K562 (cell line): ENCODE measurements around the gene CFAP251. TPM values are rescaled to one million over a fixed set of nuclear protein-coding genes. Genes with fewer than 3 reads are reported as not detected.

Experiments used
- ATAC-seq: fragments of 200-7000 bp; cut with Tn5 transposase; 3 replicates; pipeline ENCODE4 v1.9.1; 2020; ENCODE audit warnings: moderate library complexity
- BruUV-seq: library from RNA; stranded (reverse); fragments of 400-500 nt; replicated peaks from 2 replicates; lab custom pipeline; 2021; lab: Mats Ljungman, UMichigan
- CTCF ChIA-PET: fragments of 300-600 bp; formaldehyde crosslinking; extraction: SDS; loops from one replicate; lab custom pipeline; 2021; ENCODE audit warnings: low intra/inter-chr PET ratio; lab: Yijun Ruan, JAX
- POLR2A ChIA-PET: fragments of 300-600, 350-650 bp; sonication (Branson Sonifier 250); formaldehyde crosslinking; extraction: SDS; loops from one replicate; lab custom pipeline; 2021; ENCODE audit warnings: antibody characterized with exemption, inconsistent platforms; lab: Yijun Ruan, JAX
- DNase-seq, 4 experiments: peaks; one replicate each; pipeline versions ENCODE4 v3.0.0 to v3.0.0-alpha.2; 2011 to 2018; ENCODE audit warnings: low spot score in 3 of 4, mixed read lengths in 3 of 4; ENCODE audit errors: extremely low read depth in 1 of 4
- FAIRE-seq: peaks from 2 replicates; lab custom pipeline; 2011; peaks lifted over from hg19 to GRCh38; lab: Jason Lieb, UNC
- H2AFZ ChIP-seq: 2 replicates; pipeline ENCODE4 v1.6.0; 2011; ENCODE audit warnings: low read depth, low read length, control low read depth, inconsistent platforms
- H3K27ac ChIP-seq: fragments of 200-600 bp; 3 replicates; pipeline ENCODE4 v1.8.0; 2011; ENCODE audit warnings: low read depth, mild to moderate bottlenecking, control low read depth, inconsistent platforms, low read length, moderate library complexity, mixed read lengths; ENCODE audit errors: extremely low read depth
- H3K27me3 ChIP-seq, 2 experiments: fragments of 300-600 bp in 1 of 2; 2 replicates in 1 of 2; 3 replicates in 1 of 2; pipeline versions ENCODE4 v1.6.0 to v1.8.0; 2011; ENCODE audit warnings: inconsistent platforms in 2 of 2, low read length in 2 of 2, mild to moderate bottlenecking in 1 of 2, mixed read lengths in 1 of 2, moderate library complexity in 1 of 2; ENCODE audit not compliant: control insufficient read depth in 2 of 2, insufficient read depth in 2 of 2
- H3K36me3 ChIP-seq: fragments of 300-600 bp; 3 replicates; pipeline ENCODE4 v1.8.0; 2011; ENCODE audit warnings: mild to moderate bottlenecking, low read length, inconsistent platforms; ENCODE audit not compliant: control insufficient read depth, insufficient read depth
- H3K4me1 ChIP-seq, 2 experiments: fragments of 200-600 bp in 1 of 2; replicated peaks in 1 of 2; 2 replicates in 1 of 2; 3 replicates in 1 of 2; pipeline versions ENCODE4 v1.5.1 to v1.8.0; 2011; ENCODE audit warnings: inconsistent platforms in 2 of 2, low read length in 2 of 2, mild to moderate bottlenecking in 1 of 2, mixed read lengths in 1 of 2, moderate library complexity in 1 of 2; ENCODE audit not compliant: control insufficient read depth in 2 of 2, insufficient read depth in 2 of 2
- H3K4me2 ChIP-seq: 2 replicates; pipeline ENCODE4 v1.6.1; 2011; ENCODE audit warnings: low read length, control low read depth, inconsistent platforms, mixed read lengths; ENCODE audit not compliant: insufficient read depth
- H3K4me3 ChIP-seq: fragments of 200-600 bp; sonication (generic), shearing (Covaris generic); 2 replicates; pipeline ENCODE4 v1.5.1; 2016; ENCODE audit warnings: control low read depth, inconsistent platforms
- H3K79me2 ChIP-seq: fragments of 200-600 bp; 3 replicates; pipeline ENCODE4 v1.8.0; 2011; ENCODE audit warnings: low read length, inconsistent platforms; ENCODE audit not compliant: control insufficient read depth, insufficient read depth
- H3K9ac ChIP-seq, 2 experiments: 2 replicates each; pipeline versions ENCODE4 v1.6.0 to v1.6.1; 2011; ENCODE audit warnings: low read depth in 2 of 2, low read length in 2 of 2, control low read depth in 1 of 2, inconsistent platforms in 1 of 2, mild to moderate bottlenecking in 1 of 2, mixed read lengths in 1 of 2; ENCODE audit not compliant: insufficient read depth in 1 of 2
- H3K9me1 ChIP-seq: one replicate; pipeline ENCODE4 v1.6.0; 2011; ENCODE audit warnings: inconsistent platforms, mild to moderate bottlenecking, low read length, moderate library complexity; ENCODE audit not compliant: control insufficient read depth, insufficient read depth
- H3K9me3 ChIP-seq: replicated peaks from 2 replicates; pipeline ENCODE4 v1.5.1; 2011; ENCODE audit warnings: low read depth, low read length, inconsistent platforms; ENCODE audit not compliant: control insufficient read depth, insufficient read depth
- H4K20me1 ChIP-seq: replicated peaks from 2 replicates; pipeline ENCODE4 v1.6.1; 2011; ENCODE audit warnings: low read length, inconsistent platforms, mixed read lengths; ENCODE audit not compliant: control insufficient read depth, insufficient read depth
- ATF7 ChIP-seq: fragments of 450-650 bp; IDR thresholded peaks from 2 replicates; pipeline ENCODE4 v1.7.1; 2014; ENCODE audit warnings: mild to moderate bottlenecking, moderate library complexity
- CBX2 ChIP-seq: fragments of 200-600 bp; sonication (generic); IDR thresholded peaks from one replicate; pipeline ENCODE4 v1.6.1; 2012; ENCODE audit warnings: mild to moderate bottlenecking, low read length, inconsistent platforms; ENCODE audit not compliant: insufficient read depth, poor library complexity, severe bottlenecking
- DACH1 ChIP-seq: fragments of 450-650 bp; IDR thresholded peaks from 2 replicates; pipeline ENCODE4 v1.6.1; 2018; ENCODE audit not compliant: partially characterized antibody
- IRF2 ChIP-seq: sonication (generic); formaldehyde crosslinking; IDR thresholded peaks from 2 replicates; pipeline ENCODE4 v1.8.1; 2022; ENCODE audit warnings: mild to moderate bottlenecking, missing genetic modification reagents
- JUN ChIP-seq, 2 experiments: sonication (generic) in 1 of 2; formaldehyde crosslinking in 1 of 2; IDR thresholded peaks; 2 replicates each; pipeline versions ENCODE4 v1.6.1 to v1.8.0; 2012 to 2022; ENCODE audit warnings: borderline replicate concordance in 2 of 2, mild to moderate bottlenecking in 2 of 2, improper control_type of control experiment in 1 of 2, low read depth in 1 of 2, low read length in 1 of 2, missing genetic modification reagents in 1 of 2
- MYC ChIP-seq, 2 experiments: fragments of 250-450 bp in 1 of 2; sonication (Bioruptor Pico) in 1 of 2; IDR thresholded peaks; 2 replicates each; pipeline versions ENCODE4 v1.5.1 to v1.6.1; 2012 to 2021; ENCODE audit warnings: low read depth in 2 of 2, borderline replicate concordance in 1 of 2, improper control_type of control experiment in 1 of 2, low read length in 1 of 2, mild to moderate bottlenecking in 1 of 2, moderate library complexity in 1 of 2
- NELFE ChIP-seq: IDR thresholded peaks from 2 replicates; pipeline ENCODE4 v1.6.1; 2011; ENCODE audit warnings: mild to moderate bottlenecking; ENCODE audit not compliant: insufficient read depth, insufficient read length
- PHF21A ChIP-seq: fragments of 450-650 bp; IDR thresholded peaks from 2 replicates; pipeline ENCODE4 v1.6.1; 2017; ENCODE audit warnings: low read depth, borderline replicate concordance
- POLR2A ChIP-seq: fragments of 450-650 bp; conservative IDR thresholded peaks from 2 replicates; pipeline ENCODE4 v1.6.1; 2016
- SAFB ChIP-seq: fragments of 200-400 bp; formaldehyde crosslinking; IDR thresholded peaks from 2 replicates; pipeline ENCODE4 v1.6.1; 2017; ENCODE audit warnings: low read depth, low read length, borderline replicate concordance
- TSC22D4 ChIP-seq: fragments of 450-650 bp; IDR thresholded peaks from 2 replicates; pipeline ENCODE4 v1.6.1; 2016; ENCODE audit warnings: missing genetic modification characterization, missing biosample characterization, control low read depth
- XRCC4 ChIP-seq: IDR thresholded peaks from one replicate; pipeline ENCODE4 v1.6.1; 2011; ENCODE audit not compliant: insufficient read depth, insufficient read length; ENCODE audit errors: extremely low read depth
- ZNF24 ChIP-seq: fragments of 450-650 bp; IDR thresholded peaks from 2 replicates; pipeline ENCODE4 v1.6.1; 2016
- ZNF3 ChIP-seq: fragments of 250-450 bp; sonication (Bioruptor Pico); IDR thresholded peaks from 2 replicates; pipeline ENCODE4 v1.5.0; 2021; ENCODE audit warnings: mild to moderate bottlenecking, moderate library complexity
- WGBS: fragments of 100-300 bp; shearing (Covaris generic); methylation state at CpG from one replicate; pipeline ENCODE4 v1.1.6; 2016; ENCODE audit warnings: low coverage, mixed read lengths; ENCODE audit not compliant: insufficient coverage; ENCODE audit errors: missing lambda C conversion rate; 5-methylcytosine and 5-hydroxymethylcytosine counted together
- in situ Hi-C: fragments of 300-500 bp; cut with MboI; formaldehyde crosslinking; loops from 4 replicates; pipeline ENCODE4 v1.15.0; 2018; ENCODE audit warnings: inconsistent platforms, mixed read lengths
- intact Hi-C: fragments of 100-400 bp; cut with micrococcal nuclease; formaldehyde crosslinking; loops from 2 replicates; pipeline ENCODE4 v1.14.2; 2022
- polyA plus RNA-seq, 8 experiments: library from polyadenylated mRNA; depleted of rRNA in 4 of 8; stranded (reverse) in 5 of 8; unstranded in 3 of 8; fragments of >200 nt; fragmentation: Nextera tagmentation in 2 of 8; fragmentation: Illumina TruSeq in 1 of 8; extraction: Ambion mirVana in 2 of 8; extraction: Trizol in 1 of 8; gene quantifications; 2 replicates each; pipeline versions ENCODE4 v1.2.1 to v1.2.3, GENCODE V29; 2011 to 2014; ENCODE audit warnings: inconsistent platforms in 1 of 8, missing spikeins in 1 of 8
- total RNA-seq, 7 experiments: library from RNA; depleted of rRNA in 6 of 7; stranded (reverse); fragments of >200 nt in 6 of 7; fragmentation: Illumina TruSeq in 2 of 7; extraction: Trizol in 2 of 7; gene quantifications; 2 replicates each; pipeline versions ENCODE4 v1.2.1 to v1.2.3, GENCODE V29; 2011 to 2021; ENCODE audit warnings: low replicate concordance in 1 of 7
- TF ChIP-seq, protein P1 (sequence below): sonication (generic); formaldehyde crosslinking; IDR thresholded peaks from 2 replicates; pipeline ENCODE4 v1.9.0; 2022; ENCODE audit warnings: mild to moderate bottlenecking, missing genetic modification reagents
- TF ChIP-seq, protein P2 (sequence below): sonication (generic); formaldehyde crosslinking; IDR thresholded peaks from 2 replicates; pipeline ENCODE4 v1.8.0; 2022; ENCODE audit warnings: mild to moderate bottlenecking, missing genetic modification reagents
- TF ChIP-seq, protein P3 (sequence below), 2 experiments: fragments of 200-800 bp in 1 of 2; sonication (Bioruptor generic) in 1 of 2; sonication (generic) in 1 of 2; formaldehyde crosslinking in 1 of 2; IDR thresholded peaks in 1 of 2; conservative IDR thresholded peaks in 1 of 2; 2 replicates each; pipeline versions ENCODE4 v1.5.0 to v1.6.1; 2016 to 2020; ENCODE audit warnings: missing compliant biosample characterization in 1 of 2, missing genetic modification characterization in 1 of 2, missing genetic modification reagents in 1 of 2

The CFAP251 gene
- total and polyA plus RNA-seq, 9 of the 15 experiments (the other 6 are each of a cell fraction or from before 2014, with no cell fraction given): 16.6 to 31.0 (median 19.1) TPM

- TF ChIP-seq, protein P1, sequence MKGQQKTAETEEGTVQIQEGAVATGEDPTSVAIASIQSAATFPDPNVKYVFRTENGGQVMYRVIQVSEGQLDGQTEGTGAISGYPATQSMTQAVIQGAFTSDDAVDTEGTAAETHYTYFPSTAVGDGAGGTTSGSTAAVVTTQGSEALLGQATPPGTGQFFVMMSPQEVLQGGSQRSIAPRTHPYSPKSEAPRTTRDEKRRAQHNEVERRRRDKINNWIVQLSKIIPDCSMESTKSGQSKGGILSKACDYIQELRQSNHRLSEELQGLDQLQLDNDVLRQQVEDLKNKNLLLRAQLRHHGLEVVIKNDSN (CRISPR knock-in tag): no peak
- TF ChIP-seq TSC22D4 (tag) (no peak), MYC (IDR thresholded peaks at IDR 0.05; ENCODE audit: low read depth, low read length) (no peak), MYC (CRISPR knock-in tag; IDR thresholded peaks at IDR 0.05; ENCODE audit: borderline replicate concordance, low read depth) (no peak), SAFB (no peak), POLR2A (no peak), ZNF3 (CRISPR knock-in tag) (no peak), DACH1 (no peak), JUN (IDR thresholded peaks at IDR 0.05; ENCODE audit: borderline replicate concordance, low read depth, low read length) (no peak), JUN (CRISPR knock-in tag; IDR thresholded peaks at IDR 0.05; ENCODE audit: borderline replicate concordance) (no peak)
Measured at GRCh38 chr12:121976950-121977349, 58.6 kb downstream of the CFAP251 start (continued).

DNA sequence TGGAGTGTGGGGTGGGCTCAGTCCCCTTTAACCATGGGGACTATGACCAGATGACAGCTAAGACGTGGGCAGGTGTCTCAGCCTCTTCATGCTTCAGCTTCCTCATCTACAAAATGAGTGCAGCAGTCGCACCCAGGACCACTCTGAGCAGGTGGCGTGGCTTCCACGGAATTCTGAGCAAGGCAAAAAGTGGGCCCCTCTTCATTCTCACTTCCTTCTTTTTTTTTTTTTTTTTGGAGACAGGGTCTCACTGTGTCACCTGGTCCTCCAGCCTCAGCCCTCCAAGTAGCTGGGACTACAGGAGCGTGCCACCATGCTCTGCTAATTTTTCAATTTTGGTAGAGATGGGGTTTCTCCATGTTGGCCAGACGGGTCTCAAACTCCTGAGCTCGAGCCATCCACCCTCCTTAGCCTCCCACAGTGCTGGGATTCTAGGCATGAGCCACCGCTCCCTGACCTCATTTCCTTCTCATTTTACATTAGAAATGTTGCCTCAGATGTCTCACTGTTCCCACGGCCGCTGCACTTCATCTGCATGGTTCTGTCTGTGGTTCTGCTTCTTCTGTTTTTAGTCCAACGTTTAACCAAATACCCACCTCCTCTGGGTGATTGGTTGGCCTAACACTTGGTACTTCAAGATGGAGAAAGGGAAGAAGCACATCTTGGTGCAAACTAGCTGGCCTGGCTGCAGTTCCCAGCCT is 61.9 kb downstream of the CFAP251 start:
- Histone ChIP-seq H3K36me3 (no peaks in the 10 kb centered on the region), H3K9me1 (no peaks in the 10 kb centered on the region), H3K4me1 (peaks cover 4 to 5% of the 10 kb centered on the region in 2 experiments; a peak in 3 of 5 replicates), H3K9ac (peak overlapping the region in 1 of 2 experiments; percentile 62; a peak in 2 of 4 replicates), H3K27me3 (no peaks in the 10 kb centered on the region), H2AFZ (no peak overlapping the region), H3K4me3 (no peak overlapping the region), H4K20me1 (no peaks in the 10 kb centered on the region), H3K79me2 (no peaks in the 10 kb centered on the region), H3K27ac (no peak overlapping the region), H3K9me3 (no peaks in the 10 kb centered on the region), H3K4me2 (no peak overlapping the region)
- CTCF ChIA-PET: no interaction called here
- 40% methylated on average over 11 of the region's 11 CpGs for WGBS
- in situ Hi-C loops: no loop called here
- FAIRE-seq (no peak), DNase-seq (no peak), ATAC-seq (0 out of 3 replicates have a peak, but pooled peaks have one; percentile 18)
- no TSS peak for BruUV-seq
- POLR2A ChIA-PET: interaction anchor here (0.6 to 1.0 kb wide), 2 partner anchors 22 to 74 kb away, joined by 3 to 7 read pairs; no protein-coding TSS in a partner anchor
- no peak for TF ChIP-seq CBX2
- TF ChIP-seq TSC22D4 (tag): no peak
- no peak for TF ChIP-seq NELFE
- TF ChIP-seq IRF2 (CRISPR knock-in tag): no peak
- TF ChIP-seq ZNF24: no peak
- TF ChIP-seq, protein P2, sequence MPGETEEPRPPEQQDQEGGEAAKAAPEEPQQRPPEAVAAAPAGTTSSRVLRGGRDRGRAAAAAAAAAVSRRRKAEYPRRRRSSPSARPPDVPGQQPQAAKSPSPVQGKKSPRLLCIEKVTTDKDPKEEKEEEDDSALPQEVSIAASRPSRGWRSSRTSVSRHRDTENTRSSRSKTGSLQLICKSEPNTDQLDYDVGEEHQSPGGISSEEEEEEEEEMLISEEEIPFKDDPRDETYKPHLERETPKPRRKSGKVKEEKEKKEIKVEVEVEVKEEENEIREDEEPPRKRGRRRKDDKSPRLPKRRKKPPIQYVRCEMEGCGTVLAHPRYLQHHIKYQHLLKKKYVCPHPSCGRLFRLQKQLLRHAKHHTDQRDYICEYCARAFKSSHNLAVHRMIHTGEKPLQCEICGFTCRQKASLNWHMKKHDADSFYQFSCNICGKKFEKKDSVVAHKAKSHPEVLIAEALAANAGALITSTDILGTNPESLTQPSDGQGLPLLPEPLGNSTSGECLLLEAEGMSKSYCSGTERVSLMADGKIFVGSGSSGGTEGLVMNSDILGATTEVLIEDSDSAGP (CRISPR knock-in tag): no peak
- no peak for TF ChIP-seq PHF21A
- no peak for TF ChIP-seq ATF7
- TF ChIP-seq, protein P3, sequence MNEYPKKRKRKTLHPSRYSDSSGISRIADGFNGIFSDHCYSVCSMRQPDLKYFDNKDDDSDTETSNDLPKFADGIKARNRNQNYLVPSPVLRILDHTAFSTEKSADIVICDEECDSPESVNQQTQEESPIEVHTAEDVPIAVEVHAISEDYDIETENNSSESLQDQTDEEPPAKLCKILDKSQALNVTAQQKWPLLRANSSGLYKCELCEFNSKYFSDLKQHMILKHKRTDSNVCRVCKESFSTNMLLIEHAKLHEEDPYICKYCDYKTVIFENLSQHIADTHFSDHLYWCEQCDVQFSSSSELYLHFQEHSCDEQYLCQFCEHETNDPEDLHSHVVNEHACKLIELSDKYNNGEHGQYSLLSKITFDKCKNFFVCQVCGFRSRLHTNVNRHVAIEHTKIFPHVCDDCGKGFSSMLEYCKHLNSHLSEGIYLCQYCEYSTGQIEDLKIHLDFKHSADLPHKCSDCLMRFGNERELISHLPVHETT (CRISPR knock-in tag; conservative IDR thresholded peaks at IDR 0.05 in 1 of 2, IDR thresholded peaks at IDR 0.05 in 1 of 2): no peak
- no peak for TF ChIP-seq XRCC4
- intact Hi-C loops: no loop called here
